ENCODE results near the gene SORBS2.
A peak's percentile ranks its signal among the peaks of the same experiment; 100 is the strongest.

The SORBS2 gene

DNA sequence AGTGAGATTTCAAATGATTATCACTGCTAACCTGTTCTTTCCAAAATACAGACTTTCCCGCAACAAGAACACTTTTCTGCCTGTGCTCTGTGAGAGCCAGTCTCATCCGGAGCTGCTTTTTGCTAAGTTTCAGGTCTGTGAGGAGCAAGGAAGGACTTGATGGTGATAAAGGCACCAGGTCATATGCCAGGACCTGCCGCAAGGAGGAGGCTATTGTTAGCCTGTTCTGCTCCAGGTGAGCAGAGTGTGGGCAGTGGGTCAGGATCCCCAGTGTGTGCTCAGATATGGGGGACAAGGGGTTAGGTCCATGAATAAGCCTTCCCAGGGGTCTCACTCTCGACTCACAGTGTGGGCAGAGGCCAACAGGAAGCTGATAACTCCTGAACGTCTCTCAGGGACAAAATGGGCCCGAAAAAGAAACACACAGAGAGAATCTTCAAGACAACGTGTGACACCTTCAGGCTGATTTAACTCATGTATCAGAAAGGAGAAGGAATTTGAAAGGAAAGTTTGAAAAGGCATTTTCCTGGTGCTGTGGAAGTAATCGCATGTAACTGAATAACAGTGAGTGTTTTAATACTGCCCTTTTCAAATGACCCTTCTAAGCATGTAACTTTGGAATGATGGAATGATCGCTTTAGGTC lies 219.0 kb downstream of the SORBS2 start:
- DNase-seq (ENCODE audit: low read depth in 4 of 4, low spot score in 1 of 4) = no peak

DNA sequence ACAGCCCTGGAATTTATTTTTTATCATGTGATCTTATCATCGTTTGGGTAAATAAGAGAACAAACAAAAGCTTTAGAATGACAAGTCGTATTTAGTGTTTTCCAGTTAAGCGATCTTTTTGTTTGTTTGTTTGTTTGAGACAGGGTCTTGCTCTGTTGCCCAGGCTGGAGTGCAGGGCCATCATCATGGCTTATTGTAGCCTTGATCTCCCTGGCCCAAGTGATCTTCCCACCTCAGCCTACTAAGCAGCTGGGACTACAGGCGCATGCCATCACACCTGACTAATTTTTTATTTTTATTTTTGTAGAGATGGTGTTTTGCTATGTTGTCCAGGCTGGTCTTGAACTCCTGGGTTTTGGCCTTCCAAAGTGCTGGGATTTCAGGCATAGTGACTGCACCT lies 219.6 kb downstream of the SORBS2 start:
- no peak for DNase-seq (ENCODE audit: low read depth in 4 of 4, low spot score in 1 of 4)

DNA sequence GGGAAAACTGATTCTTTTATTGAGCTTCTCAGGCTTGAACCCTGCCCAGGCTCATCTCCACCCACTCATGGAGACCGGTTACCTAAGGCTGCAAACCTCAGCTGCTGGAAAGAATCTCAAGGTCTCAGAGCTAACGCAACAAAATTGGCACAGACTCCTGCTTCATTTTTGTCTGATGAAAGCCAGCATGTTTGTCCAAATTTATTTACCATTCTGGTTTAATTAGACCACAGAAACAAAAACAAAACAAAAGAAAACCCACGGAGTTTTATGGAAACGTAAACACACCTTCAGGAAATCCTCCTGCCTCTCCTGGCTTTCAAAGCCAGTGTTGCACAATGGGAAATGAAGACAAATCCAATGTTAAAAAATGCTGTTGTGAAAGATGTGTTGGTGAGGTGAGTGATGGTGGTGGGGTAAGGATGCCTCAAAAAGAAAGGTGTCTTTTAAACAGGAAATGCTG lies 220.3 kb downstream of the SORBS2 start:
- no peak for DNase-seq (ENCODE audit: low read depth in 4 of 4, low spot score in 1 of 4)

DNA sequence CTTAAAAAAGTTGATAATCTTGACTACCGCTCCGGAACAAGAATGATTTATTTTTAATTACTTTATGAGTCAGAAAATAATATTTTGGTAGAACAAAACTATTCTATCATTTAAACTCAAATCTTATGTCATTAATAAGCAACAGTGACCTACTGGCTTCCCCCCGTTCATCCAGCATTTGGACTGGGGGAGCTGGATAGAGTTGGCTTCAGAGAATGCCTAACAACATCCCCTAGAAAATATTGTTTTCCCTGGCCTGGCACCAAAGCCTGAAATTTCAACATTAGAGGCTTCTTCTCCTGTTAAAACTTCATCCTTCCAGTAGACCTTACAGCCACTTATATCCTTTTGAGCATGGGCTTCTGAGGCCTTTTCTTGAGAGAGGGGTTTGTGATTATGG lies 221.0 kb downstream of the SORBS2 start:
- DNase-seq (ENCODE audit: low read depth in 4 of 4, low spot score in 1 of 4) = no peak

DNA sequence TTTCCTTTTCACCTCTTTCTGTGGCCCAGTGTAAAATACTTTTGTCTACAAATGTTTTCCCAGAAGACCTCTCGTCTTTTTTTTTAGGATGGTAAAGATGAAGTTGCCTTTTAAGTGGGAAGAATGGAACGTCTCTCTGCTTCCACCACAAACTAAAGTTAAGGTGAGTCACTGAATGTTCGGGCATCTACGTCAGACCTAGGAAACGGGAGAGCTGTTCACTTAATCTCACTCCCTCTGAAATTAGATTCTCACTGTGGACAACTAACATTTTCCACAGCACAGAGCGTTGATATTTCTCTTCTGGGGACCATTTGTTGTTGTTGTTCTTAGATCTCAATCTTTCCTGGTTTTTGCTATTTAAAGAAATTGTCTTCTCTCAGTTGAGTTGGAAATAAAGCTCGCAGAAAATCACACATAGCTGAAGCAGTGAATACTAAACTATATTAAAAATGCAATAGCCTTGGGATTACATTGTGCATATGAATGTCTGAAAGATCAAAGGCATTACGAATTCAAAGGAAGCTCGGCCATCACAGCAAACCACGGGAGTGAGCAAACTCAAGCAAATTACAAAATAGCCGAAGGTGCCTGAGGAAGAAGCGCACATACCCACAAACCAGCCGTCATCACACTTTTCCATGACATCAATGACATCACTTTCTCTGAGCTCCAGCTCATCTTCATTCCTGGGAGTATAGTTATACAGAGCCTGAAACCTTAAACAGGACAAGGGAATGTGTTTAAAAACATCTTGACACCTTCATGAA lies 222.7 kb downstream of the SORBS2 start:
- DNase-seq (ENCODE audit: low read depth in 4 of 4, low spot score in 1 of 4) = no peak

DNA sequence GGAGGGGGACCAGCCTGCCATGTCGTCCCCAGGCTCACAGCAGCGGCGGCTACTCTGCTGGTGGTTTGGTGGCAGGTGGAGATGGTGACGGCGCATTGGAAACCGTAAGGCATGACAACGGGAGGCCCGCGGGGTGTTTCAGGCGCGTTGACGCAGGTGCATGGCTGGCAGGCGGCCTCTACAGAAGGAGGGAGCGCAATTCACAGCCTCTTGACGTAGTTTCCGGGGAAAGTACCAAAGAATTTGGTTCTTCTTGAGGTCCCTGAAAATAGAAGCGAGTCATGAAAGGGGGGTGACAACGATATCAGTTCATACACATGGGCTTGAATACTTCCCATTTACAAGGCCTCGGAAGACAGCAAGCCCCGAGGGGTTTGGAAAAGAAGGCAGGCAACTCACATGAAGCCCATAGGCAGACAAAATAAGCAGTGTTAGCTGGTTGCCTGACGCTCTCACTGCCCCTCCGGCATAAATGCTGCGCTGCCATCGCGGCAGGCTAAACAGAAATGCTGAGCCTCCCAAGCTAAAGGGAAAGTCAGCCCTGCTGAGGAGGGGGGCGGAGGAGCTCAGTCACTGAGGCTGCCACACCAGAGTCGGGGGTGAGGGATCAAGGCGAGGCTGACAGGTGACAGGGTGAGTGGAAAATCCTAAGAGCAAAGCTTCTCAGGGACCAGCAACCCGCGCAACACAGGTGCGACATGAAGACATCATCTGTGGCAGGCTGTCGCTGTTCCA lies 224.4 kb downstream of the SORBS2 start:
- peak; percentile 6 to 69 (median 52) for DNase-seq (ENCODE audit: low read depth in 4 of 4, low spot score in 1 of 4)

DNA sequence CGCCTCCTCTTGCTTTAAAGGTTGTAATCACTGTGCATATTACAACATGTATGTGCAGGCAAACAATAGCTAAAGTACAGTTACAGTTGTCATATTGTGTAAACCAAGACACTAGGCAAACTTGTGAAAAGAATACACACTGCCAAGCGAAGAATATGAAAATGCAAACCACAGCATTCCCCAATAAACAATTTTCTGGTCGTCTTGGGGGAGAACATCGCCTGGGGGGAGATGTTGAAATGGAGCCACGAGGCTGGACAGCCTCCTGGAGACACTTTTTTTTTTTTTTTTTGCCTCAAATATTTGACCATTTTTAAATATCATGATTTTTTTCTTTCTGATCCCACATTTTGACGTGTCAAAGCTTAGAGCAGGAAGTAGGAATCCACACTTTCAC lies 225.0 kb downstream of the SORBS2 start:
- no peak for DNase-seq (ENCODE audit: low read depth in 4 of 4, low spot score in 1 of 4)

DNA sequence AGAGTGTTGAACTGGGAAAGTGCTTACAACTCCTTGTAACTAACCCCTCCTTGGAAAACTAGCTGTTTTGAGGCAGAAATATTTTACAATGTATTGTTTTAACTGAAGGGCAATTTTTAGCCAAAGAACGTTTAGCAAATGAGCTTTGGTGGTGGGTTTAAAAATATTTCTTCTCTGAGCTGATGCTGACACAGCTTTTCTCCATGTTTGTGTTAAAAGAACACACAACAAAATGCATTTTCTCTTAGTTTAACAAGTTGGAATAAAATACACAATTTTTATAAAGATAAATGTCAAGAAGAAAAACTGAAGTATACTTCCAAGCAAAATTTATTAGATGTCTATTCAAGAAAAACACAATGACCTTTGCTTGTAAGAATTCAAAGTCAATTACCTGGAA lies 226.8 kb downstream of the SORBS2 start:
- DNase-seq (ENCODE audit: low read depth in 4 of 4, low spot score in 1 of 4) = no peak

DNA sequence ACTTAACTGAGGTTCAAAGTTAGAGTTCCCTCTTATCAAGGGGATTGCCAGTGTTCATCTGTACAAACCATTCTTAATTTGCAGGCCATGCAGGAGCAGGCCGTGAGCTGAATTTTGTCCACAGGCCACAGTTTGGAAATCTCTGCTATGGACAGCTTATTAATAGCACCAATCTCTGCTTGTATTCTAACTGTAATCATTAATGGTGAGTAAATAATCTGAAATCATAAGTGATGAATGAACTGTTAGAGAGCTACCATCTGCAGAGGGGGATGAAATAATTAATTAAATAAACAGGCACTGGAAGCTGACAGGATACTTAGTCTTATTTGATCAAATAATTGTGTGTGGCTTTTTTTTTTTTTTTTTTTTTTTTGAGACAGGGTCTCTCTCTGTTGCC lies 228.2 kb downstream of the SORBS2 start:
- no peak for DNase-seq (ENCODE audit: low read depth in 4 of 4, low spot score in 1 of 4)

DNA sequence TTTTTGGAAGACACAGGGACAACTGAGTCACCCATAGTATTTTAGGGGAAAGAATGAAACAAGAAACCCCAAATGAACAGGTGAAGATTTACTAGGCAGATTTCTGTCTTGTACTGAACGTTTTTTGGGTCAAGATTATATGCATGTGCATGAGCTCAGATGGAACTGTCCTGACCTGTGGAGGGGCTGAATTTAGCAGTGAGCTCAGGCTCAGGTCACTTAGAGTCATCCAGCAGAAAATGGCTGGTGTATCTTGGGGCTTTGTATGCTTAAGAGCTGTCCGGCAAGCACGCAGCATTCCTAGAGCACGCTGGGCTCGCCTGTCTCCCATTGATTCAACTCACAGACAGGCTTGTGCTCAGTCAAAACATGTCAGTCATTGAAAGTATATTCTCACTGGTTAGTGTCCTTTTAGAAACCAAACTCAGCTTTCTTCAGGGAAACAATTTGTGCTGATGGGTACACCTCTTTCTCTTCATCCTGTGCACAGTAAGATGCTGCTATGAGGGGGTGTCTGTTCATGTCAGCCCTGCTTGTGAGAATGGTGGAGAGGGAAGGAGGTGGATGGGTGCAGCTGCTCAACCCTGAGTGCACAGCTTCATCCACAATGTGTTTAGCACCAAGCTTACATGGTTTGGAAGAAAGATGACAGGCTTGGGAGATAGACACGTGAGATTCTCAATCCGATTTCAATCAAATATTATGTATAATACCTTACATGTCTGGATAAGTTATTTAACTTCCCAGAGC lies 229.2 kb downstream of the SORBS2 start:
- DNase-seq (ENCODE audit: low read depth in 4 of 4, low spot score in 1 of 4) = no peak

DNA sequence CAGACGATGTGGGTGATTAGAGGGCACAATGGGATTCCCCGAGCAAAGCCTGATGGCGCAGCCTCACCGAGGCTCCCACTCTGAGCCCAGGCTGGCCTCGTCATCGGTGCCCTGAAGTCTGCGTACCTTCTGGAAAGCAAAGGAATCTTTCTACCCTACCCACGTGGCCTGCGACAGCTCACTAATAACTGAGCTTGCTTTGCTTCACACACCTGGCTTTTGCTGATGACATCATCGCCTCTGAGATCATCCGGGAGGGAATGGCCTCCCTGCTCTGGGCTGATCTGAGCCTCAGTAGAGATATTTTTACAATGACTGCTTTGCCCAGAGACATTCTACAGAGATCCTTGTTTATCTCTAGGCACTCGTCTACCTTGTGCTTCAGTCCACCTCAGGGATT lies 231.3 kb downstream of the SORBS2 start:
- DNase-seq (ENCODE audit: low read depth in 4 of 4, low spot score in 1 of 4) = no peak

DNA sequence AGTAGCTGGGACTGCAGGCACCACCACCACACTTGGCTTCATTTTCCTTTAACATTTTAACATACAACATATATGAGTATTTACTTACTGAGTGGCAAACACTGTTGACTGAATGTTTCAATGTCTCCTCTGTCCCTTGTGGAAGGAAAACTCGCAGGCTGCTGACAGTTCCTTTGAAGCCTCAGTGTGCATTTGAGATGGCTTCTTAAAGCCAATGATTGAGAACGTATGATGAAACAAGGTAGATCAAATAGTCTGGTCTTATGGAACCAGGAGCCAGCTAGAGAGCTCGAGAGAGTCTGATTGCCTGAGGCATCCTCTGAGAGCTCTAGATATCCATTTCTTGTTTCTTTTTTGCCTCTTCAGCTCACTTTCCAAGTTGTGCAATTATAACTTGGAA lies 233.7 kb downstream of the SORBS2 start:
- DNase-seq (ENCODE audit: low read depth in 4 of 4, low spot score in 1 of 4) = no peak

DNA sequence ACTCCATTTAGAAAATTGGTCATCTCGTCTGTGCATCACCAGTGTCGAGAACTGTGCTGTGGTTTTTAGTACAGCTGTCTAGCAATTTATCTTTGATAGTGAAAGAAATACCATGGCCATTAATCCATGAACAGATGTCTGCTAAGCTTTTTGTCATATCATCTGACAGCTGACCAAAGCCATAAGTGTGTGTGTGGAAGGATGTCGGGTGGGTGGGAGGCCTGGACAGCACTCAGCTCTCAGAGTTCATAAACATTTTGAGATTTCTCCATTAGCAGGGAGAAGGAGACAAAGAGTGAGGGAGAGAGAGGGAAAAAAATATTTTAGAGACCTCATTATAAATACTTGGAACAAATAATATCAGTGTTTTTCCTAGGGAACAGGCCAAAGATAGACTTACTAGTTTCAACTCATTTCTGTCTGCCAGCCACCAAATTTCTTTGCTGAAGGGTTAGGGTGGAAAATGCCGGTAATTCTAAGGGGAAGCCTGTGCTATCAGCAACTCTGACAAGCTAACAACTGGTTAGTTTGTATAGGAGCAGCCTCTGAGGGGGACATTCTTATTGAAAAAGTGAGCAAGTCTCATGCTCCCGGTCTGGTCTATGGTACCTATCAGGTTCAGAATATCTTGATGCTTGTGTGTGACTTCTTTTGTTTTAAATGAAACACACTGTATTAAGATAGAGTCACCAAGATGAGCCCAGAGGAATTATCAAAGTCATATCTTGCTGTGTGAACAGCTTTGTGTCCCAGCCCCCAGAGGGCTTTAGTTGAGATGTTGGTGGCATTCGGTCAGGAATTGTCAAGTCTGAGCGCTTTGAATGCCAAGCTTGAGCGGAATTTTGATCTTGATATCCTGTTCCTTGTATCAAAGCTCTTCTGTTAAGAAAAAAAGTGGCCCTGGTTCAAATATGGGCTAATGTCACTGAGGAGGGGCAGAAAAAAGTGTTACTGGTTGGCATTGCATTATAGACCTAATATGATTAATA lies 234.7 kb downstream of the SORBS2 start:
- DNase-seq (ENCODE audit: low read depth in 4 of 4, low spot score in 1 of 4) = no peak

DNA sequence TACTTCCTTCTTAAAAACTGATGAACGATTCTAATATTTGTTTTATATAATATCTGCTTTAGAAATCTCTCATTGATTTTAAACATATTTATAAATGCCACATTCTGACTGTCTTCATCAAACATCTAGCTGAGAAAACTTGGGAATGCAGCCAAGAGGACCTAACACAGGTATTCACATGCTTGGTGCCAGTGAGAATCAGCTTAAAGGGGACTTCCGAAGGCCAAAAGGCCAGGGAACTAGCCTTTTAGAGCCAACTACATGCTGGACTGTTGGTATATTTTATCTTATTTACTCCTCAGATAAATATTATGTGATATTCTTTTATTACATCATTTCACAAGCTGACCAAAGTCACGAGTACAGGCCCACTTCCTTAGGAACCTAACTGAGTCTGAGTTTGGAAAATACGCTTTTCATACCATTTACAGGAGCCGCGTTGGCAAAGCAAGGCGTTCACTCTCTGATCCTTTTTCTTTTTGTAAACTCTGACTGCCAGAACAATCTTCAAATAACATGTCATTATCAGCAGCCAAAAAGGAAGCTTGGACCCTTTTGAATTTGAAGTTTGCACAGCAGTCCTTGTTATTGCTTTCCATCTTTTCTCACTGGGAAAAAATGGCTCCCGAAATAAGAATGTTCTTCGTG lies 235.6 kb downstream of the SORBS2 start:
- no peak for DNase-seq (ENCODE audit: low read depth in 4 of 4, low spot score in 1 of 4)

DNA sequence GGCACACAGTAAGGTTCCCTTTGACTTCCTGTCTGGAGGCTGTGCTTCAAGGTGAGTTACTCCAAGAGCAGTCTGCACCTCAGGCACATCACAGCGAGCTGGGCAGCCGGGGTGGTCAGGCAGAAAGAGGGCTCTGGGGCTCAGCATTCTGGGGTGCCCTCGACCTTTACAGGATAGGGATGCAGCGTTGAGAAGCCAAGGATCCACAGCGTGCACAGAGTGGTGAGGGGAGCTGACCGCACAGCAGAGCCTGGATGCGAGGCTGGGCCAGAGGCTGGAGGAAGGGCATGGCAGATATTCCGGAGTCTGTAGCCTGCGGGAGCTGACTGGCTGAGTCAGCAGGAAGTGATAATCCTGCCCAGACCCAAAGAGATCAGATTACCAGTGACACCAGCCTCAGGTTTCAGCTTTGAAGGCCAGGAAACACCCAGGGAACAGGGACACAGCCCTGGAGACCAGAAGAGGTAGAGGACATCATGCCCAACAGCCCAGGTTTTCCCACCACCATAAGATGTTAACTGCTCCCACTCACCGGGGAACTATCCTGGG lies 238.3 kb downstream of the SORBS2 start:
- DNase-seq (ENCODE audit: low read depth in 4 of 4, low spot score in 1 of 4) = no peak

DNA sequence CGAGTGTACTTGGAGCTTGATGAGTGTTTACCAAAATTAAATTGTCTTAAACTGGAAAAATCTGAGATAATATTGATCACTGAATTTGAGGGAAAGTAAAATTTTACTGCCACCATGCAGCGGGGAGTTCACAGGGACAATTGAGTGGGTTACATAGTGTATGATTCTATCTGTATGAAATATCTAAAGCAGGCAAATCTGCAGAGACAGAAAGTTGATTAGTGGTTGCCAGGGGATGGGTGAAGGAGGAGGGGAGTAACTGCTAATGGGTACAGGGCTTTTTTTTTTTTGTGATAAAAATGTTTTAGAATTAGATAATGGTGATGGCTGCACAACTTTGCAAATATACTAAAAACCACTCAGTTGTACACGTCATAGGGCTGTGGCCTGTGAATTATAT lies 241.3 kb downstream of the SORBS2 start:
- no peak for DNase-seq (ENCODE audit: low read depth in 4 of 4, low spot score in 1 of 4)

DNA sequence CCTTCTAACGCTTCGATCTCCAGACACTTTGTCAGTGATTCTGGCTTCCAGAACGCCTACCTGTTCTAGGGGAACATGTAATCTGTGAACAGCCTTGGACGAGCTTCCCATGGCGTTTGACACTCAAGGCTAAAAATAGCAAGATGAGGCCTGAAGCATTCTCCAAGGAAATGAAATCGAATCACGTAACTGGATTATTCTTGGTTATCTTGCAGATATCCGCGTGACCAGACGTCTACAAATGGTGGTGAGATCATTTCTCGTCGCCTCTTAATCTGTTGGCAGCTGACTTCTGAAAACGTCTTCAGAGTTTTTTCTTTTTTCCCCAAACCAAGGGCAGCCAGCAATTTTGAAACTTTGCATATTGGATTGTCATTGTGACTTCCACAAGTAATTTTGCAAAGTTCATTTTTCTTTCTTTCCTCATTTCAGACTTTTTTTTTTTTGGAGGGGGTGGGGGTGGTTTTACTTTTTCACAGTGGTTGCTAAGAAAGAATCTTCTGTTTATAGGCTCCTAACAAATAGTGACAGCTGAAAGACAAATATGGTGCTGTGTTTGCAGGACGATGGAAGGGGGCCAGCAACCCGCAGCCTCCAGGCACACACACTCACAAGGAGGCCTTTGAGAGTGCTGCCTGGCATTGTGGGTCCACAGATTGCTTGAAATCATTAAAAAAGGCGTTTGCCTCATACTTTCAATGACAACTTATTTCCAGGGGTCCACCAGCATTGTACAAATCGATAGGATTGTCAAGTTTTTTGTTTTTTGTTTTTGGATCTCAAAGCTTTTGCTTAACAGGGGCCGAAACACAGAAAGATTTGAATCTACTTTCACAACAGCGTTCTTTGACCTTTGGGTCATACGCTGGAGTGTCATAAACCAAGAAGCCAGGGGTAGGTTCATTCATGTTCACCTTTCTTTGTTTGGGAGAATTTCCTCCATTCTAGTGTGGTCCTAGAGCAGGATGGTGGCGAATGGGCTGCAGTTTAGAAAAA lies 244.3 kb downstream of the SORBS2 start:
- DNase-seq (ENCODE audit: low read depth in 4 of 4, low spot score in 1 of 4) = no peak

DNA sequence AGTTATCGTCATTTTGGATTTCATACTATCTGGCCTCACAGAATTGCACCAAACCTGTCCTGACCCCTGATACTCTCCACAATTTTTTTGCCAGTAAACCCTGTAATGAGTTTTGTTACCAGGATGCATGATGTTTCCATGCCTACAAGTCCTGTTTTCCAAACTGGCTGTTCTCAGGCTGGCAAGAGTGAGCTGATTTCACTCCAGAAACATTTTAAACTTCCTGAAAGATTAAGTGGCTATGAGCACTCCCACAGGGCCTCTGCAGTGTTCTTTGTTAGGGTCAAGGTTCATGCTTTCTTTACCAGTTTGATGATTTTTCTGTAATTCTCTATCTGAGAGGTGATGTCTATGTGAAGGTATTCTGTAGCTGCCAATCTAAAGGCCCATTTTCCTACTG lies 245.0 kb downstream of the SORBS2 start:
- DNase-seq (ENCODE audit: low read depth in 4 of 4, low spot score in 1 of 4) = no peak
